GM23248 (cell line): ENCODE results near the gene OR51I2.

Experiments
- EZH2 ChIP-seq: fragments of 200-600 bp; sonication (generic); IDR thresholded peaks from 2 replicates; pipeline ENCODE4 v1.6.1; 2018; ENCODE audit warnings: antibody characterized with exemption, mild to moderate bottlenecking; ENCODE audit not compliant: insufficient read depth, poor library complexity, severe bottlenecking
- EZH2phosphoT487 ChIP-seq: fragments of 200-600 bp; sonication (generic); IDR thresholded peaks from 2 replicates; pipeline ENCODE4 v1.6.1; 2018; ENCODE audit warnings: antibody characterized with exemption, moderate library complexity, mild to moderate bottlenecking, low read depth; ENCODE audit not compliant: insufficient read depth

GRCh38 chr11:5449432-5449831 is 309 bp downstream of the OR51I2 start:
- TF ChIP-seq EZH2 (no peak), EZH2phosphoT487 (no peak)
